Embryonic facial prominence (tissue), 1 donor: ENCODE results near the gene MLN.

ENCODE experiments used
- DNase-seq: peaks from one replicate; pipeline ENCODE4 v3.0.0-alpha.2; 2016; ENCODE audit errors: extremely low spot score

MLN gene

GRCh38 chr6:33752646-33753015, 51.2 kb downstream of the MLN start:
- DNase-seq, result no peak

DNA sequence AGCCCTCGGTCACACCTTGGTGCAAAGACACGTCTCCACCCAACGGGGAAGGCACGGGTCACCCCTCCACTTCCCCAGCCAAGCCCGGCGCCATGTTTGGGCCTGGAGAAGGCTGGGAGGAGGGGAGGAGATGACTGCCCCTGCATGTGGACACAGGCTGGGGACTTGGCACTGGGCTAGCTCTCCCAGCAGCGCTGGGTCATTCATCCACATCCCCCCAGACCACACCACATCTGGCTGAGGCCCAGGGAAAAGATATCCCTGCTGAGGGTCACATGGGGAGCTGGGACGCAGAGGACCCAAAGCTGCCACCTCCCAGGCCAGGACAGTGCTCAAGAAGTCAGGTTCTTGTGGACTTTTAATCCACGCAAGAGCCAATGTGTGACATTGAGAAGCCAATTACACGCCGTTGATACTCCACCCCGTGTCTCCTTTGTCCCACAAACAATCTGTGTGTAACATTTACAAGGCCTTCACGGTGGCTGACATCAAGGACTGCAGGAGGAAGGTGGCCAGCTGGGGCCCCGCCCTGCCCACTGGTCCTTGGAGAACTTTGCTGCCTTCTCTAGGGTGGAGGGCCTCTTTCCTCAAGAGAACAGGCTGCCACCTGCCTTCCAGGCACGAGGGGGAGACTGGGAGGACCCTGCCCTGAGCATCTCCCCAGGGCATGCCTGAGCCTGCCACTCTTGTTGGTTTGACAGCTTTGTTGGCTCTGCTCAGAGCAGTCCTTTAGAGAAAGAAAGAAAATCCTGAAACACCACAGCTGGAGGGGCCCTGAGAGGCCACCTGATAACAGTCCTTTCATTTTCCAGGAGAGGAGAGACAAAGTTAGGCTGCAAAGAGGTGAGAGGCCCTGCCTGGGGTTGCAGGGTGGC, 51.8 kb downstream of the MLN start:
- no peak for DNase-seq

- DNase-seq, result no peak
Measured at GRCh38 chr6:33750244-33750991, 53.4 kb downstream of the MLN start.

DNA sequence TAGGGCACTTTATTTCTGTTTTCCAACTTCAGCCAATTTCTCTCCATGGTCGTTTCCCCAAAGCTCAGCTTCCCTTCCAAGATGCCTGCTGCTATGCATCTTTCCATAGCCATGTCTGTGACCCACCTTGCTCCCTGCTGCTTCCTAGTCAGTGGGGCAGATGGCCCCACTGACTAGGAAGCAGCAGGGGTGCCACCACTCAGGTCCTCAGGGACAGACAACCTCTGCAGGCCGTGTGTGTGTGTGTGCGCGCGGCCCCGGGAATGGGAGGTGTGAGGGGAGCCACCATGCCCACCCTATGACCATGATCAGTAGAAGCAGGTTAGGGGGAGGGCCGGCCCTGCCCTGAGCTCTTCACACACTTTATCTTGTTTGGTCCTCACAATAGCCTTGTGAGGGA, 54.4 kb downstream of the MLN start:
- no peak for DNase-seq

GRCh38 chr6:33748841-33749240, 55.0 kb downstream of the MLN start:
- no peak for DNase-seq

GRCh38 chr6:33747823-33748222, 56.0 kb downstream of the MLN start:
- DNase-seq, result no peak

DNA sequence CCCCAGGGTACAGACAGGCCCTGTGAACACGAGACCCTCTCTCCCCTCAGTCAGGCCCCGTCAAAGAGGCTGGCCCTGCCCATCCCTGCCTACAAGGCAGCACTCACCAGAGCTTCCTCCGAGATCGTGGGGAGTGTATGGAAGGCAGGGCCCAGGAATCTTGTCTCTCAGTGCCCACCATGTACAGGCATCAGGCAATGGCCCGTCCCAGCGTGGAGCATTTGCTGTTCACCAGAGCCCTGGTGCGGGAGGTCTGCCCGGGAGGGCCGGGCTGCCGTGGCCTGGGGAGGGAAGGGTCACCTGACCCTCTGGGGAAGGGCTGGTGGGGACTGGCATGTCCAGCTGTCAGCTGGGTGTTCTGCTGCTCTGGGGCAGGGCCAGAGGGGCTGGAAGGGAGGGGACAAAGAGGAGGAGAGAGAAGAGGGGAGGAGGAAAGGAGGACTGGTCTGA, 57.1 kb downstream of the MLN start, which contains the start of gene IP6K3:
Gene IP6K3, minus strand, starts transcription at position 255 of the 450 bp plus-strand sequence. CDS start 11,429 bp downstream, outside the sequence.
- no peak for DNase-seq

GRCh38 chr6:33746036-33746600, 57.7 kb downstream of the MLN start:
- no peak for DNase-seq

- no peak for DNase-seq
Measured at GRCh38 chr6:33745548-33745947, 58.3 kb downstream of the MLN start.

GRCh38 chr6:33744895-33745546, 58.8 kb downstream of the MLN start:
- DNase-seq, result no peak
